Camera-type eye (tissue), 1 donor: ENCODE data around the gene FNDC7. TPM values are rescaled to one million over a fixed set of nuclear protein-coding genes. Genes with fewer than 3 reads are reported as not detected.

ENCODE experiments used
- total RNA-seq: library from RNA; depleted of rRNA; stranded (reverse); fragments of >200 nt; gene quantifications from one replicate; pipeline ENCODE4 v1.2.3, GENCODE V29; 2014

FNDC7 gene
- total RNA-seq, result not detected

GRCh38 chr1:108712606-108713150 lies at the start of gene FNDC7:
TSS of gene FNDC7 (plus strand) at chr1:108712908. CDS start at chr1:108712934, 26 bp downstream.

DNA sequence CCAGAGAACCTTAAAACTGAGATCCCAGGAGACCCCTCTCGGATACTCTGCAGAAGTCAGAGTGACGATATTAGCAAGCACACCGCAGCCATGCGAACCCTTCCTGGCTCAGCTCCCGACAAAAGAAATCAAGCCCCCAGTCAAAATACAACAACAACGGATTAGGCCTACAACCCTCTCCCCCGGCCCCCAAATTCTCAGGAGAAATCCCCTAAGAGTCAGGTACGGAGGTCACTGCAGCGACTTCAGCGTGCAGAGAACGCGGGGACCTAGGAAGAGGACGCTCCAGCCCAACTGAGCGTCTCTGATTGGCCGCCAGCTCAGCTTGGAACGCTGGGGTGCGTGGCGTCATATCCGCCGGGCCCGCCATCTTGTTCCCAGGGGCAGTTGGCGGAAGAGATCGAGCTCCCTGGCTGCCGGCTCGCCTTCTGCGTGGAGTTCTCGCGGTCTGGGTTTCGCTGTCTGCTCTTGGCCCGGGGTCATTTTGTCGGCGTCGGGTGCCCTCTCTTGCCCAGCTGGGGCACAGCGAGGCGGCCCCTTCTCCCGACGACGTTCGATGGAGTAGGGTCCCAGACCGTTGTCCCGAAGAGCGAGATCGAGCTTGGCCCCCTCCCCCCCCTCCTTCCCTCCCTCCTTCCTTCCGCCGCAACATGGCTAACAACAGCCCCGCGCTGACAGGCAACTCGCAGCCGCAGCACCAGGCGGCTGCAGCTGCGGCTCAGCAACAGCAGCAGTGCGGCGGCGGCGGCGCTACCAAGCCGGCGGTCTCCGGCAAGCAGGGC lies 20.6 kb upstream of the FNDC7 start, which contains the start of gene PRPF38B:
Gene PRPF38B (plus strand): TSS at position 369 of the 782 bp plus-strand sequence. CDS start 282 bp downstream, at position 651.

DNA sequence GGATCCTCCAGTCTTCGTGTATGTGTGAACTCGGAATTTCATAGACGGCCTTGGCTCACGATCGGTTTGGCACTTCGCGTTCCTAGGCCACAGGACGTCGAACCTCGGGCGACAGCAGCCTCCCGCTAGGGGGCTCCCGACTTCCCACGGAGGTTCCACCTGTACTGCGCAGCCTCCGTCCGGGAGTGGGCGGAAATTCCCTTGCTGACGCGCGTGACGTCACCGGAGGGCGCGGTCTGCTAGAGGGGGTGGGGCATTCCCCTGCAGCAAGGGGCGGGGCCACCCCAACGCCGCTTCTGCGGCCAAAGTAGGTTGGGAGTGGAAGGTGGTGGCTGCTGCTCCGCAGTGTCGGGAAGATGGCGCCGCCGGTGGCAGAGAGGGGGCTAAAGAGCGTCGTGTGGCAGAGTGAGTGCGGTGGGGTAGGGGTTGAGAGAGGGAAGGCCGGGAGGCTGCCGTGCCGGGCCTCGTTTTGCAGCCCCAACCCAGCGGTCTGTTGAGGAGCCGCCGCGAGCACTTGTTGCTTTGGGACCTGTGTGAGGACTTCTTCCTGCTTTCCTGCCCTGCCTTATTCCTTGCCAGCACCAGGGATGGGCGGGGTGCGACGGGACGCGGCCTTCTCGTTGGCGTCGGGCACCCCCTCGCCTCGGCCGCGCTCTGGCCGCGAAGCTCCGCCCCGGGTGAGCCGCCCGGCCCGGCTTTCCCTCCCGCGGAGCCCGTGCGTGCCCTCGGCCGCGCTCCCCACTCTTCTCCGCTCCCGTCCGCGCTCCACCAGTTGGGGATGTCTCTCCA lies 33.9 kb downstream of the FNDC7 start, which contains the start of gene STXBP3:
Gene STXBP3 (plus strand): TSS at position 293 of the 789 bp plus-strand sequence. CDS start 64 bp downstream, at position 357.

Other genes starting within 250 kb of the FNDC7 start
- gene EEIG2, start 152.8 kb upstream of the FNDC7 start, total RNA-seq, result 43.3 TPM
- gene HENMT1, start 51.8 kb upstream of the FNDC7 start, total RNA-seq, result 8.1 TPM
- 23.1 TPM for gene PRPF38B, start 20.6 kb upstream of the FNDC7 start, total RNA-seq
- gene STXBP3, start 33.8 kb downstream of the FNDC7 start, total RNA-seq, result 118 TPM
- 0.16 TPM for gene AKNAD1, start 144.2 kb downstream of the FNDC7 start, total RNA-seq
- gene GPSM2, start 164.1 kb downstream of the FNDC7 start, total RNA-seq, result 35.1 TPM